H1 (cell line): ENCODE results near the gene PRR5L.

Experiments used
- CEBPB ChIP-seq: IDR thresholded peaks from 2 replicates; pipeline ENCODE4 v1.6.1; 2012; ENCODE audit warnings: low read depth, low read length
- CTCF ChIP-seq, 3 experiments: IDR thresholded peaks; 1 replicate in 2 of 3; 2 replicates in 1 of 3; pipeline versions ENCODE4 v1.5.1 to v1.6.1; 2011; ENCODE audit warnings: low read length in 3 of 3, mild to moderate bottlenecking in 3 of 3, inconsistent platforms in 2 of 3, low read depth in 1 of 3, moderate library complexity in 1 of 3; ENCODE audit not compliant: insufficient read depth in 1 of 3; ENCODE audit errors: control extremely low read depth in 1 of 3
- E2F6 ChIP-seq: IDR thresholded peaks from 2 replicates; pipeline ENCODE4 v1.6.1; 2012; ENCODE audit warnings: inconsistent platforms
- EP300 ChIP-seq, 2 experiments: IDR thresholded peaks; 1 replicate in 1 of 2; 2 replicates in 1 of 2; pipeline ENCODE4 v1.6.1; 2011 to 2012; ENCODE audit warnings: low read depth in 2 of 2, low read length in 2 of 2, mild to moderate bottlenecking in 2 of 2, borderline replicate concordance in 1 of 2, inconsistent platforms in 1 of 2, moderate library complexity in 1 of 2
- MAFK ChIP-seq: IDR thresholded peaks from 2 replicates; pipeline ENCODE4 v1.6.1; 2012; ENCODE audit warnings: low read depth, mild to moderate bottlenecking, improper control_type of control experiment, low read length
- POLR2A ChIP-seq, 2 experiments: IDR thresholded peaks; 1 replicate in 1 of 2; 2 replicates in 1 of 2; pipeline ENCODE4 v1.6.1; 2011; ENCODE audit warnings: low read depth in 2 of 2, low read length in 2 of 2, mild to moderate bottlenecking in 2 of 2; ENCODE audit errors: control extremely low read depth in 1 of 2
- RAD21 ChIP-seq, 2 experiments: IDR thresholded peaks in 1 of 2; conservative IDR thresholded peaks in 1 of 2; 2 replicates each; pipeline ENCODE4 v1.6.1; 2011; ENCODE audit warnings: low read depth in 2 of 2, low read length in 2 of 2, improper control_type of control experiment in 1 of 2, inconsistent platforms in 1 of 2, mild to moderate bottlenecking in 1 of 2, moderate library complexity in 1 of 2
- TBP ChIP-seq: IDR thresholded peaks from 2 replicates; pipeline ENCODE4 v1.6.1; 2011; ENCODE audit warnings: low read depth, low read length, improper control_type of control experiment

- TF ChIP-seq CEBPB (no peak), CTCF (IDR thresholded peaks at IDR 0.05; ENCODE audit: control extremely low read depth in 1 of 3, insufficient read depth in 1 of 3, low read depth in 1 of 3, low read length in 3 of 3) (no peak), POLR2A (IDR thresholded peaks at IDR 0.05; ENCODE audit: control extremely low read depth in 1 of 2, low read depth in 2 of 2, low read length in 2 of 2) (no peak), EP300 (IDR thresholded peaks at IDR 0.05; ENCODE audit: borderline replicate concordance in 1 of 2, low read depth in 2 of 2, low read length in 2 of 2) (no peak), RAD21 (IDR thresholded peaks at IDR 0.05 in 1 of 2, conservative IDR thresholded peaks at IDR 0.05 in 1 of 2; ENCODE audit: low read depth in 2 of 2, low read length in 2 of 2) (no peak), TBP (no peak), MAFK (no peak), E2F6 (no peak)
These were observed 166.2 kb downstream of the PRR5L start for GRCh38 chr11:36462321-36462720.
